HEK293 (cell line): ENCODE data around the gene HSPG2.

Experiments used
- CTCF ChIA-PET: fragments of 350-600 bp; formaldehyde crosslinking; extraction: SDS; loops from one replicate; lab custom pipeline; 2021; ENCODE audit warnings: antibody characterized with exemption; lab: Yijun Ruan, JAX
- POLR2A ChIA-PET: fragments of 300-600 bp; formaldehyde crosslinking; extraction: SDS; loops from one replicate; lab custom pipeline; 2020; ENCODE audit warnings: antibody characterized with exemption, inconsistent platforms; lab: Yijun Ruan, JAX
- H3K27ac ChIP-seq: fragments of 200-500 bp; sonication (Bioruptor generic); 2 replicates; pipeline ENCODE4 v1.5.1; 2014; ENCODE audit warnings: low read depth, low read length, control low read depth, inconsistent platforms; ENCODE audit errors: extremely low read depth
- H3K36me3 ChIP-seq, 2 experiments: fragments of 200-500 bp in 1 of 2; sonication (Bioruptor generic) in 1 of 2; 1 replicate in 1 of 2; 2 replicates in 1 of 2; pipeline ENCODE4 v1.5.1; 2014 to 2017; ENCODE audit warnings: inconsistent platforms in 2 of 2, low read length in 2 of 2; ENCODE audit not compliant: control insufficient read depth in 2 of 2, insufficient read depth in 1 of 2
- H3K4me1 ChIP-seq: fragments of 200-500 bp; sonication (Bioruptor generic); 2 replicates; pipeline ENCODE4 v1.5.1; 2014; ENCODE audit warnings: mild to moderate bottlenecking, low read length, inconsistent platforms; ENCODE audit not compliant: control insufficient read depth, insufficient read depth
- H3K4me3 ChIP-seq: 2 replicates; pipeline ENCODE4 v1.5.1; 2011; ENCODE audit warnings: low read depth, mild to moderate bottlenecking, control low read depth, low read length, moderate library complexity
- H3K9me3 ChIP-seq: fragments of 200-500 bp; sonication (Bioruptor generic); 2 replicates; pipeline ENCODE4 v1.5.1; 2014; ENCODE audit warnings: low read depth, low read length, inconsistent platforms; ENCODE audit not compliant: control insufficient read depth, insufficient read depth
- KLF8 ChIP-seq: fragments of 450-650 bp; formaldehyde crosslinking; IDR thresholded peaks from 2 replicates; pipeline ENCODE4 v1.5.1; 2016; ENCODE audit warnings: missing biosample characterization, missing genetic modification characterization
- MEIS1 ChIP-seq: sonication (generic); formaldehyde crosslinking; IDR thresholded peaks from 2 replicates; pipeline ENCODE4 v1.8.1; 2022; ENCODE audit warnings: missing genetic modification reagents, mild to moderate bottlenecking, borderline replicate concordance
- OSR2 ChIP-seq: fragments of 450-650 bp; formaldehyde crosslinking; IDR thresholded peaks from 2 replicates; pipeline ENCODE4 v1.5.1; 2016; ENCODE audit warnings: missing biosample characterization, missing genetic modification characterization
- ZNF366 ChIP-seq: fragments of 450-650 bp; formaldehyde crosslinking; conservative IDR thresholded peaks from 2 replicates; pipeline ENCODE4 v1.5.1; 2016; ENCODE audit warnings: missing biosample characterization, missing genetic modification characterization
- ZNF394 ChIP-seq: fragments of 450-650 bp; formaldehyde crosslinking; IDR thresholded peaks from 2 replicates; pipeline ENCODE4 v1.5.1; 2016; ENCODE audit warnings: missing biosample characterization, missing genetic modification characterization, mild to moderate bottlenecking, moderate library complexity, borderline replicate concordance
- TF ChIP-seq, protein P1 (sequence below): fragments of 450-650 bp; formaldehyde crosslinking; IDR thresholded peaks from 2 replicates; pipeline ENCODE4 v1.5.1; 2016; ENCODE audit warnings: missing biosample characterization, missing genetic modification characterization
- TF ChIP-seq, protein P2 (sequence below): fragments of 450-650 bp; formaldehyde crosslinking; IDR thresholded peaks from 2 replicates; pipeline ENCODE4 v1.5.1; 2016; ENCODE audit warnings: missing biosample characterization, missing genetic modification characterization
- TF ChIP-seq, protein P3 (sequence below): fragments of 450-650 bp; formaldehyde crosslinking; optimal IDR thresholded peaks from 2 replicates; pipeline ENCODE3; 2016; ENCODE audit warnings: missing biosample characterization, mild to moderate bottlenecking, missing genetic modification characterization
- TF ChIP-seq, protein P4 (sequence below): fragments of 450-650 bp; formaldehyde crosslinking; IDR thresholded peaks from 2 replicates; pipeline ENCODE4 v1.5.1; 2016; ENCODE audit warnings: missing biosample characterization, missing genetic modification characterization
- TF ChIP-seq, protein P5 (sequence below): fragments of 450-650 bp; formaldehyde crosslinking; IDR thresholded peaks from 2 replicates; pipeline ENCODE4 v1.5.1; 2016; ENCODE audit warnings: missing biosample characterization, missing genetic modification characterization
- TF ChIP-seq, protein P6 (sequence below): fragments of 450-650 bp; formaldehyde crosslinking; IDR thresholded peaks from 2 replicates; pipeline ENCODE4 v1.5.1; 2016; ENCODE audit warnings: missing biosample characterization, missing genetic modification characterization

Gene HSPG2

DNA sequence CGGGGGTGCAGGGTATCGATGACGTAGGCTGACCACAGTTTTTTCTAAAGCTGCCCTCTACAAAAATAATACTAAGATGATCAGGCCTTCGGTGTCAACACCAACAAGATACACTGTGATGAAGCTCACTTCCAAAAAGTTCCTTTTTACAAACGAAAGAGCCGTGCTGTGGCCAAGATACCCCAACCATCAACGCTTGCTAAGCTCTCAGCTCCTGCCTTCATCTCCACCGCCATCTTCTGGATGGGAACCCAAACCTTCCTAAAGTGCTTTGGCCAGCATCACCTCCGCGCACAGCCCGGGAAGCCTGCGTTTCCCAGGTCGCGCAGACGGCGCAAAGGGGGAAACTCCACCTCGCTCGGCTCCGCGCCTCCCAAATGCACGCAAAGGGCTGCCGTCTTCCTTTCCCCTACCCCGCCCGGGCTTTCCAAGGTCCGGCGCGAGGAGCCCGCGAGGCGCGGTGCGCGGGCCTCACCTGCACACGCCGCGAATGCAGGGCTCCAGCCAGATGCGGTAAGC is 154.7 kb downstream of the HSPG2 start (continued):
- TF ChIP-seq ZNF394 (no peak), OSR2 (tag by site-specific recombination) (no peak), MEIS1 (no peak), KLF8 (tag by site-specific recombination) (no peak)
- TF ChIP-seq, protein P1, sequence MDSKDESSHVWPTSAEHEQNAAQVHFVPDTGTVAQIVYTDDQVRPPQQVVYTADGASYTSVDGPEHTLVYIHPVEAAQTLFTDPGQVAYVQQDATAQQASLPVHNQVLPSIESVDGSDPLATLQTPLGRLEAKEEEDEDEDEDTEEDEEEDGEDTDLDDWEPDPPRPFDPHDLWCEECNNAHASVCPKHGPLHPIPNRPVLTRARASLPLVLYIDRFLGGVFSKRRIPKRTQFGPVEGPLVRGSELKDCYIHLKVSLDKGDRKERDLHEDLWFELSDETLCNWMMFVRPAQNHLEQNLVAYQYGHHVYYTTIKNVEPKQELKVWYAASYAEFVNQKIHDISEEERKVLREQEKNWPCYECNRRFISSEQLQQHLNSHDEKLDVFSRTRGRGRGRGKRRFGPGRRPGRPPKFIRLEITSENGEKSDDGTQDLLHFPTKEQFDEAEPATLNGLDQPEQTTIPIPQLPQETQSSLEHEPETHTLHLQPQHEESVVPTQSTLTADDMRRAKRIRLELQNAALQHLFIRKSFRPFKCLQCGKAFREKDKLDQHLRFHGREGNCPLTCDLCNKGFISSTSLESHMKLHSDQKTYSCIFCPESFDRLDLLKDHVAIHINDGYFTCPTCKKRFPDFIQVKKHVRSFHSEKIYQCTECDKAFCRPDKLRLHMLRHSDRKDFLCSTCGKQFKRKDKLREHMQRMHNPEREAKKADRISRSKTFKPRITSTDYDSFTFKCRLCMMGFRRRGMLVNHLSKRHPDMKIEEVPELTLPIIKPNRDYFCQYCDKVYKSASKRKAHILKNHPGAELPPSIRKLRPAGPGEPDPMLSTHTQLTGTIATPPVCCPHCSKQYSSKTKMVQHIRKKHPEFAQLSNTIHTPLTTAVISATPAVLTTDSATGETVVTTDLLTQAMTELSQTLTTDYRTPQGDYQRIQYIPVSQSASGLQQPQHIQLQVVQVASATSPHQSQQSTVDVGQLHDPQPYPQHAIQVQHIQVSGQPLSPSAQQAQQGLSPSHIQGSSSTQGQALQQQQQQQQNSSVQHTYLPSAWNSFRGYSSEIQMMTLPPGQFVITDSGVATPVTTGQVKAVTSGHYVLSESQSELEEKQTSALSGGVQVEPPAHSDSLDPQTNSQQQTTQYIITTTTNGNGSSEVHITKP (tag by site-specific recombination): peak; percentile 81
- TF ChIP-seq, protein P2, sequence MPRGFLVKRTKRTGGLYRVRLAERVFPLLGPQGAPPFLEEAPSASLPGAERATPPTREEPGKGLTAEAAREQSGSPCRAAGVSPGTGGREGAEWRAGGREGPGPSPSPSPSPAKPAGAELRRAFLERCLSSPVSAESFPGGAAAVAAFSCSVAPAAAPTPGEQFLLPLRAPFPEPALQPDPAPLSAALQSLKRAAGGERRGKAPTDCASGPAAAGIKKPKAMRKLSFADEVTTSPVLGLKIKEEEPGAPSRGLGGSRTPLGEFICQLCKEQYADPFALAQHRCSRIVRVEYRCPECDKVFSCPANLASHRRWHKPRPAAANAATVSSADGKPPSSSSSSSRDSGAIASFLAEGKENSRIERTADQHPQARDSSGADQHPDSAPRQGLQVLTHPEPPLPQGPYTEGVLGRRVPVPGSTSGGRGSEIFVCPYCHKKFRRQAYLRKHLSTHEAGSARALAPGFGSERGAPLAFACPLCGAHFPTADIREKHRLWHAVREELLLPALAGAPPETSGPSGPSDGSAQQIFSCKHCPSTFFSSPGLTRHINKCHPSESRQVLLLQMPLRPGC: no peak
- TF ChIP-seq, protein P3, sequence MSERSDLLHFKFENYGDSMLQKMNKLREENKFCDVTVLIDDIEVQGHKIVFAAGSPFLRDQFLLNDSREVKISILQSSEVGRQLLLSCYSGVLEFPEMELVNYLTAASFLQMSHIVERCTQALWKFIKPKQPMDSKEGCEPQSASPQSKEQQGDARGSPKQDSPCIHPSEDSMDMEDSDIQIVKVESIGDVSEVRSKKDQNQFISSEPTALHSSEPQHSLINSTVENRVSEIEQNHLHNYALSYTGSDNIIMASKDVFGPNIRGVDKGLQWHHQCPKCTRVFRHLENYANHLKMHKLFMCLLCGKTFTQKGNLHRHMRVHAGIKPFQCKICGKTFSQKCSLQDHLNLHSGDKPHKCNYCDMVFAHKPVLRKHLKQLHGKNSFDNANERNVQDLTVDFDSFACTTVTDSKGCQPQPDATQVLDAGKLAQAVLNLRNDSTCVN (tag by site-specific recombination): peak; percentile 99
- TF ChIP-seq, protein P4, sequence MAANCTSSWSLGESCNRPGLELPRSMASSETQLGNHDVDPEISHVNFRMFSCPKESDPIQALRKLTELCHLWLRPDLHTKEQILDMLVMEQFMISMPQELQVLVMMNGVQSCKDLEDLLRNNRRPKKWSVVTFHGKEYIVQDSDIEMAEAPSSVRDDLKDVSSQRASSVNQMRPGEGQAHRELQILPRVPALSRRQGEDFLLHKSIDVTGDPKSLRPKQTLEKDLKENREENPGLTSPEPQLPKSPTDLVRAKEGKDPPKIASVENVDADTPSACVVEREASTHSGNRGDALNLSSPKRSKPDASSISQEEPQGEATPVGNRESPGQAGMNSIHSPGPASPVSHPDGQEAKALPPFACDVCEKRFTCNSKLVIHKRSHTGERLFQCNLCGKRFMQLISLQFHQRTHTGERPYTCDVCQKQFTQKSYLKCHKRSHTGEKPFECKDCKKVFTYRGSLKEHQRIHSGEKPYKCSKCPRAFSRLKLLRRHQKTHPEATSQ (tag by site-specific recombination): peak; percentile 81; the same call in 1 of the 2 replicates
- TF ChIP-seq, all 188 proteins: peak for 33

DNA sequence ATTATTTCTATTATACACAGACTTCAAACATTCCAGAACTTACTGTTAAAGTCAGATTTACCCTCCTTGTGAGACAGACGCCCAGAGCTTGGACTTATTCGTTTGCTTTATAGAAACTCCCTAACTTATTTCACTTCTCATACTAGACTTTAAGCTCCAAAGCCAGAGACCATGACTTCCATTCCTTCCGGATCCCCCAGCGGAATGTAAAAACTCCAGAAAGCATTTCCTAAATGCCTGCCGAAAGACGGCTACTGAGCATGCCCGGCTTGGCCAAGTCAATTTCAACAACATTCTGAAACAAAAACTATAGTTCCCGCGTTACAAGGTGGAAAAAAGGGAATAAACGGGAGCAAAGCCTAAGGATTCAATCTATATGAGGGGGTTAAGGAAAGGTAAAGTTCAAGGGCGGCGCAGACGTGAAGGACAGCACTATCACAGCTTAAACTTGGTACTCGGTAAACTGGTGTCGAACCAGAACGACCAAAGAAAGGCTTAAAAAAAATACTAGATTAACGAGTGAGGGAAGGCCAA is 155.2 kb downstream of the HSPG2 start:
- peak overlapping the region; percentile 97 for H3K4me3 ChIP-seq
- H3K9me3 ChIP-seq: no peaks in the 10 kb centered on the region
- ChIA-PET POLR2A (interaction anchor here (0.8 to 1.5 kb wide), 9 partner anchors 13 to 241 kb away, joined by 3 to 8 read pairs (median 4); partner anchors contain the start of gene RAP1GAP), CTCF (interaction anchor here (0.7 to 1.3 kb wide), 8 partner anchors 21 to 242 kb away, joined by 3 to 9 read pairs (median 4); no protein-coding TSS in a partner anchor)
- TF ChIP-seq, protein P5, sequence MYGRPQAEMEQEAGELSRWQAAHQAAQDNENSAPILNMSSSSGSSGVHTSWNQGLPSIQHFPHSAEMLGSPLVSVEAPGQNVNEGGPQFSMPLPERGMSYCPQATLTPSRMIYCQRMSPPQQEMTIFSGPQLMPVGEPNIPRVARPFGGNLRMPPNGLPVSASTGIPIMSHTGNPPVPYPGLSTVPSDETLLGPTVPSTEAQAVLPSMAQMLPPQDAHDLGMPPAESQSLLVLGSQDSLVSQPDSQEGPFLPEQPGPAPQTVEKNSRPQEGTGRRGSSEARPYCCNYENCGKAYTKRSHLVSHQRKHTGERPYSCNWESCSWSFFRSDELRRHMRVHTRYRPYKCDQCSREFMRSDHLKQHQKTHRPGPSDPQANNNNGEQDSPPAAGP (tag by site-specific recombination): no peak
- TF ChIP-seq ZNF366 (tag by site-specific recombination): peak; percentile 49; the same call in 1 of the 2 replicates
- TF ChIP-seq, protein P6, sequence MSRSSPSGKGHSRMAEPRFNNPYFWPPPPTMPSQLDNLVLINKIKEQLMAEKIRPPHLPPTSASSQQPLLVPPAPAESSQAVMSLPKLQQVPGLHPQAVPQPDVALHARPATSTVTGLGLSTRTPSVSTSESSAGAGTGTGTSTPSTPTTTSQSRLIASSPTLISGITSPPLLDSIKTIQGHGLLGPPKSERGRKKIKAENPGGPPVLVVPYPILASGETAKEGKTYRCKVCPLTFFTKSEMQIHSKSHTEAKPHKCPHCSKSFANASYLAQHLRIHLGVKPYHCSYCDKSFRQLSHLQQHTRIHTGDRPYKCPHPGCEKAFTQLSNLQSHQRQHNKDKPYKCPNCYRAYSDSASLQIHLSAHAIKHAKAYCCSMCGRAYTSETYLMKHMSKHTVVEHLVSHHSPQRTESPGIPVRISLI: peak; percentile 96; the same call in 1 of the 2 replicates
- H3K27ac ChIP-seq: peak overlapping the region; percentile 91; the same call in 1 of the 2 replicates
- H3K4me1 ChIP-seq: no peaks in the 10 kb centered on the region
- no peaks in the 10 kb centered on the region; a peak in 1 of 3 replicates for H3K36me3 ChIP-seq
